ENCODE data around the gene EIF3F. TPM values are rescaled to one million over a fixed set of nuclear protein-coding genes. Genes with fewer than 3 reads are reported as not detected.

EIF3F gene
- total RNA-seq, 2 experiments from 2014 or later: 303 to 309 TPM

- Mint-ChIP-seq H3K27ac (no peak overlapping the region), H3K36me3 (ENCODE audit: low read depth) (no peaks in the 10 kb centered on the region), H3K4me1 (ENCODE audit: low read depth) (peaks cover 2% of the 10 kb centered on the region), H3K9me3 (no peaks in the 10 kb centered on the region), H3K27me3 (peaks cover 15% of the 10 kb centered on the region), H3K4me3 (no peak overlapping the region)
- ChIA-PET CTCF (interaction anchor here (1.4 to 7.7 kb wide), 6 partner anchors 9 to 64 kb away, joined by 3 to 120 read pairs (median 22); no protein-coding TSS in a partner anchor), POLR2A (no interaction called here)
- TF ChIP-seq CTCF (IDR thresholded peaks at IDR 0.05): no peak
- intact Hi-C loops (cut with micrococcal nuclease): loop anchor here (5.0 kb wide), 1 partner anchor 57 kb away; no protein-coding TSS in a partner anchor
- DNase-seq (no peak), ATAC-seq (no peak)
Measured at GRCh38 chr11:8035200-8035855, 48.2 kb downstream of the EIF3F start.

- TF ChIP-seq CTCF (IDR thresholded peaks at IDR 0.05): no peak
- Mint-ChIP-seq H3K36me3 (ENCODE audit: low read depth) (no peaks in the 10 kb centered on the region), H3K4me3 (no peak overlapping the region), H3K4me1 (ENCODE audit: low read depth) (peaks cover 2% of the 10 kb centered on the region), H3K27me3 (peaks cover 11% of the 10 kb centered on the region), H3K9me3 (no peaks in the 10 kb centered on the region), H3K27ac (no peak overlapping the region)
- POLR2A ChIA-PET: no interaction called here
- DNase-seq: no peak
- no peak for ATAC-seq
- CTCF ChIA-PET: interaction anchor here (2.4 to 7.7 kb wide), 2 partner anchors 55 to 63 kb away, joined by 11 to 120 read pairs; no protein-coding TSS in a partner anchor
- intact Hi-C loops (cut with micrococcal nuclease): loop anchor here (2.0 to 5.0 kb wide), 2 partner anchors 35 to 56 kb away; no protein-coding TSS in a partner anchor
Measured at GRCh38 chr11:8036002-8036802, 49.1 kb downstream of the EIF3F start.

GRCh38 chr11:8036986-8037385, 49.8 kb downstream of the EIF3F start:
- intact Hi-C loops (cut with micrococcal nuclease): loop anchor here (2.0 to 5.0 kb wide), 2 partner anchors 34 to 55 kb away; no protein-coding TSS in a partner anchor
- no peak for TF ChIP-seq CTCF (IDR thresholded peaks at IDR 0.05)
- no peaks in the 10 kb centered on the region for H3K9me3 Mint-ChIP-seq
- H3K27me3 Mint-ChIP-seq: peaks cover 9% of the 10 kb centered on the region
- no peak overlapping the region for H3K27ac Mint-ChIP-seq
- peaks cover 2% of the 10 kb centered on the region for H3K4me1 Mint-ChIP-seq (ENCODE audit: low read depth)
- ATAC-seq (no peak), DNase-seq (no peak)
- no peaks in the 10 kb centered on the region for H3K36me3 Mint-ChIP-seq (ENCODE audit: low read depth)
- H3K4me3 Mint-ChIP-seq: no peak overlapping the region
- CTCF ChIA-PET: interaction anchor here (1.2 to 7.7 kb wide), 3 partner anchors 30 to 62 kb away, joined by 3 to 120 read pairs (median 11); no protein-coding TSS in a partner anchor
- POLR2A ChIA-PET: no interaction called here

GRCh38 chr11:8038393-8038792, 51.3 kb downstream of the EIF3F start:
- DNase-seq (no peak), ATAC-seq (no peak)
- ChIA-PET CTCF (interaction anchor here (1.2 to 7.7 kb wide), 4 partner anchors 32 to 61 kb away, joined by 3 to 120 read pairs (median 8); no protein-coding TSS in a partner anchor), POLR2A (no interaction called here)
- Mint-ChIP-seq H3K4me1 (ENCODE audit: low read depth) (peaks cover 2% of the 10 kb centered on the region), H3K4me3 (no peak overlapping the region), H3K27me3 (peaks cover 4% of the 10 kb centered on the region), H3K36me3 (ENCODE audit: low read depth) (no peaks in the 10 kb centered on the region), H3K27ac (no peak overlapping the region), H3K9me3 (no peaks in the 10 kb centered on the region)
- intact Hi-C loops (cut with micrococcal nuclease): loop anchor here (5.0 kb wide), 1 partner anchor 54 kb away; no protein-coding TSS in a partner anchor
- no peak for TF ChIP-seq CTCF (IDR thresholded peaks at IDR 0.05)
